AG04449 (cell line): ENCODE results near the gene VPS13A.

Source experiments
- CTCF ChIA-PET: fragments of 350-600 bp; formaldehyde crosslinking; extraction: SDS; loops from one replicate; lab custom pipeline; 2021; ENCODE audit warnings: antibody characterized with exemption; lab: Yijun Ruan, JAX
- POLR2A ChIA-PET: fragments of 400-600, 350-600 bp; formaldehyde crosslinking; extraction: SDS; loops from one replicate; lab custom pipeline; 2020; ENCODE audit warnings: antibody characterized with exemption, inconsistent platforms; lab: Yijun Ruan, JAX
- DNase-seq: peaks from one replicate; pipeline ENCODE4 v3.0.0-alpha.2; 2010; ENCODE audit warnings: low read depth, low spot score
- H3K4me3 ChIP-seq: 2 replicates; pipeline ENCODE4 v1.5.1; 2011; ENCODE audit warnings: low read depth, mild to moderate bottlenecking, control low read depth, low read length
- CTCF ChIP-seq: IDR thresholded peaks from one replicate; pipeline ENCODE4 v1.5.1; 2011; ENCODE audit warnings: mild to moderate bottlenecking, moderate library complexity, low read length, control low read depth, inconsistent platforms; ENCODE audit not compliant: insufficient read depth; ENCODE audit errors: missing control alignments

The VPS13A gene

GRCh38 chr9:77152289-77152688, 25.0 kb upstream of the VPS13A start:
- no peak overlapping the region for H3K4me3 ChIP-seq
- no peak for DNase-seq
- POLR2A ChIA-PET = no interaction called here
- no peak for TF ChIP-seq CTCF
- CTCF ChIA-PET = interaction anchor here (0.8 to 6.7 kb wide), 16 partner anchors 9 to 599 kb away, joined by 3 to 67 read pairs (median 6); no protein-coding TSS in a partner anchor

GRCh38 chr9:77156646-77157371, 20.5 kb upstream of the VPS13A start:
- CTCF ChIA-PET = interaction anchor here (0.9 to 3.3 kb wide), 4 partner anchors 10 to 347 kb away, joined by 3 to 25 read pairs (median 4); no protein-coding TSS in a partner anchor
- TF ChIP-seq CTCF = no peak
- DNase-seq = no peak
- POLR2A ChIA-PET = no interaction called here
- H3K4me3 ChIP-seq = no peak overlapping the region

- ChIA-PET CTCF (interaction anchor here (0.9 to 6.2 kb wide), 7 partner anchors 8 to 347 kb away, joined by 3 to 42 read pairs (median 6); no protein-coding TSS in a partner anchor), POLR2A (no interaction called here)
- H3K4me3 ChIP-seq = no peak overlapping the region
- no peak for TF ChIP-seq CTCF
- DNase-seq = peak; percentile 58
Observed at GRCh38 chr9:77158772-77159513, 18.4 kb upstream of the VPS13A start.

- ChIA-PET POLR2A (no interaction called here), CTCF (interaction anchor here (1.0 to 6.2 kb wide), 2 partner anchors 9 to 11 kb away, joined by 3 to 42 read pairs; no protein-coding TSS in a partner anchor)
Observed at GRCh38 chr9:77161191-77161590, 16.1 kb upstream of the VPS13A start.

GRCh38 chr9:77161966-77162365, 15.4 kb upstream of the VPS13A start:
- H3K4me3 ChIP-seq = no peak overlapping the region
- CTCF ChIA-PET = interaction anchor here (6.2 kb wide), 1 partner anchor 12 kb away, joined by 42 read pairs; no protein-coding TSS in a partner anchor
- POLR2A ChIA-PET = no interaction called here
- no peak for TF ChIP-seq CTCF
- no peak for DNase-seq

More at GRCh38 chr9:77161191-77161590, 16.1 kb upstream of the VPS13A start:
- TF ChIP-seq CTCF = no peak
- no peak overlapping the region for H3K4me3 ChIP-seq
- DNase-seq = no peak

- no peak overlapping the region for H3K4me3 ChIP-seq
- POLR2A ChIA-PET = no interaction called here
- TF ChIP-seq CTCF = no peak
- no peak for DNase-seq
- CTCF ChIA-PET = interaction anchor here (6.2 kb wide), 1 partner anchor 12 kb away, joined by 42 read pairs; no protein-coding TSS in a partner anchor
Observed at GRCh38 chr9:77162366-77162765, 15.0 kb upstream of the VPS13A start.
